GM18499 (cell line): ENCODE measurements around the gene HOXD10.

ENCODE experiments used
- ATAC-seq: cut with Tn5 transposase; IDR thresholded peaks from one replicate; pipeline ENCODE4 v1.9.1; 2021; ENCODE audit warnings: moderate number of reproducible peaks; ENCODE audit not compliant: insufficient read depth, unreplicated experiment

HOXD10 gene

GRCh38 chr2:176147210-176147799, 30.7 kb downstream of the HOXD10 start:
- ATAC-seq = no peak

- no peak for ATAC-seq
These were observed 31.4 kb downstream of the HOXD10 start for GRCh38 chr2:176147800-176148496.

- no peak for ATAC-seq
These were observed 32.3 kb downstream of the HOXD10 start for GRCh38 chr2:176148751-176149421.

GRCh38 chr2:176149481-176149938, 32.9 kb downstream of the HOXD10 start:
- no peak for ATAC-seq

GRCh38 chr2:176149939-176150583, 33.5 kb downstream of the HOXD10 start:
- ATAC-seq = no peak

GRCh38 chr2:176150584-176151441, 34.2 kb downstream of the HOXD10 start:
- ATAC-seq = no peak

GRCh38 chr2:176151442-176152287, 35.1 kb downstream of the HOXD10 start, which contains the start of gene HOXD4:
HOXD4 (plus strand) TSS chr2:176151550; CDS start chr2:176151634, 84 bp downstream.
- no peak for ATAC-seq

GRCh38 chr2:176152350-176153181, 36.0 kb downstream of the HOXD10 start:
- ATAC-seq = no peak

- ATAC-seq = no peak
These were observed 38.1 kb downstream of the HOXD10 start for GRCh38 chr2:176154576-176155252.

GRCh38 chr2:176155356-176156044, 38.9 kb downstream of the HOXD10 start:
- no peak for ATAC-seq

GRCh38 chr2:176156301-176156806, 39.8 kb downstream of the HOXD10 start:
- no peak for ATAC-seq

GRCh38 chr2:176156807-176157498, 40.4 kb downstream of the HOXD10 start, which contains the start of gene HOXD3:
HOXD3 (plus strand) TSS chr2:176157307; CDS start chr2:176169115, 11,808 bp downstream.
- no peak for ATAC-seq

GRCh38 chr2:176157499-176158185, 41.1 kb downstream of the HOXD10 start:
- no peak for ATAC-seq

- ATAC-seq = no peak
These were observed 41.6 kb downstream of the HOXD10 start for GRCh38 chr2:176158186-176158591.

GRCh38 chr2:176158855-176159662, 42.5 kb downstream of the HOXD10 start:
- no peak for ATAC-seq
